Uterus (tissue), 4 donors: Measurements from ENCODE around the gene DOCK4. TPM values are rescaled to one million over a fixed set of nuclear protein-coding genes. Genes with fewer than 3 reads are reported as not detected.
A peak's percentile ranks its signal among the peaks of the same experiment; 100 is the strongest.

Source experiments
- DNase-seq, 2 donors: peaks; one replicate each; pipeline ENCODE4 v3.0.0-alpha.2; 2019 to 2020
- H3K27ac ChIP-seq, 2 donors: fragments of 200-600 bp; sonication (generic); 1 replicate in 1 of 2; 2 replicates in 1 of 2; pipeline ENCODE4 v1.5.1; 2016 to 2018
- H3K27me3 ChIP-seq, 2 donors: fragments of 200-600 bp; sonication (generic); one replicate each; pipeline ENCODE4 v1.5.1; 2018 to 2019; ENCODE audit warnings: control low read depth in 1 of 2
- H3K36me3 ChIP-seq, 2 donors: fragments of 200-600 bp; sonication (generic); one replicate each; pipeline ENCODE4 v1.5.1; 2019; ENCODE audit warnings: control low read depth in 1 of 2
- H3K4me1 ChIP-seq, 2 donors: fragments of 200-600 bp; sonication (generic); one replicate each; pipeline ENCODE4 v1.5.1; 2018 to 2019; ENCODE audit warnings: control low read depth in 1 of 2
- H3K4me3 ChIP-seq, 2 donors: fragments of 200-600 bp; sonication (generic); 1 replicate in 1 of 2; 2 replicates in 1 of 2; pipeline ENCODE4 v1.5.1; 2018 to 2019; ENCODE audit warnings: mild to moderate bottlenecking in 1 of 2
- H3K9me3 ChIP-seq, 2 donors: fragments of 200-600 bp; sonication (generic); one replicate each; pipeline ENCODE4 v1.5.1; 2019; ENCODE audit warnings: control low read depth in 1 of 2
- CTCF ChIP-seq, 4 experiments: fragments of 200-600 bp in 2 of 4; fragments of 450-650 bp in 2 of 4; sonication (generic) in 2 of 4; IDR thresholded peaks; one replicate each; pipeline ENCODE4 v1.5.1; 2016 to 2019; ENCODE audit warnings: antibody characterized with exemption in 4 of 4, mild to moderate bottlenecking in 2 of 4, moderate library complexity in 1 of 4
- POLR2A ChIP-seq, 2 donors: fragments of 450-650 bp; IDR thresholded peaks; one replicate each; pipeline ENCODE4 v1.6.1; 2016; ENCODE audit warnings: antibody characterized with exemption in 2 of 2, mild to moderate bottlenecking in 1 of 2, moderate library complexity in 1 of 2
- intact Hi-C: fragments of 100-400 bp; cut with DNase I; formaldehyde crosslinking; loops from one replicate; pipeline ENCODE4 v1.15.1; 2023; ENCODE audit warnings: low total_unique reads
- total RNA-seq, 4 donors: library from RNA; depleted of rRNA in 3 of 4; stranded (reverse); fragments of >200 nt in 3 of 4; gene quantifications; one replicate each; pipeline versions ENCODE4 v1.1.0 to v1.2.4, GENCODE V29; 2014 to 2023
- donor health status: DM: yes; HTN: yes; CAD: no.

The DOCK4 gene
- total RNA-seq, 4 donors from 2014 or later: 48.8 to 217 (median 72.3) TPM

GRCh38 chr7:111760043-111760442 lies 446.2 kb downstream of the DOCK4 start:
- TF ChIP-seq CTCF (IDR thresholded peaks at IDR 0.05): no peak
- no peak for TF ChIP-seq POLR2A (IDR thresholded peaks at IDR 0.05)
- Histone ChIP-seq H3K27me3 (no peaks in the 10 kb centered on the region), H3K27ac (no peak overlapping the region), H3K36me3 (no peaks in the 10 kb centered on the region), H3K4me1 (no peaks in the 10 kb centered on the region), H3K4me3 (no peak overlapping the region), H3K9me3 (no peaks in the 10 kb centered on the region)
- DNase-seq: no peak
- intact Hi-C loops: no loop called here

GRCh38 chr7:111758332-111758731 lies 447.9 kb downstream of the DOCK4 start:
- no peaks in the 10 kb centered on the region for H3K9me3 ChIP-seq
- TF ChIP-seq POLR2A (IDR thresholded peaks at IDR 0.05) (no peak), CTCF (IDR thresholded peaks at IDR 0.05) (no peak)
- H3K36me3 ChIP-seq: no peaks in the 10 kb centered on the region
- no peaks in the 10 kb centered on the region for H3K4me1 ChIP-seq
- no peak overlapping the region for H3K27ac ChIP-seq
- H3K27me3 ChIP-seq: no peaks in the 10 kb centered on the region
- DNase-seq: no peak
- intact Hi-C loops: no loop called here
- H3K4me3 ChIP-seq: no peak overlapping the region

GRCh38 chr7:111756687-111757178 lies 449.5 kb downstream of the DOCK4 start:
- DNase-seq: peak; percentile 85 to 93
- Histone ChIP-seq H3K9me3 (no peaks in the 10 kb centered on the region), H3K4me1 (no peaks in the 10 kb centered on the region), H3K27ac (peak overlapping the region; percentile 37 to 62), H3K4me3 (no peak overlapping the region), H3K27me3 (no peaks in the 10 kb centered on the region), H3K36me3 (no peaks in the 10 kb centered on the region)
- intact Hi-C loops: no loop called here
- no peak for TF ChIP-seq POLR2A (IDR thresholded peaks at IDR 0.05)
- TF ChIP-seq CTCF (IDR thresholded peaks at IDR 0.05): no peak

- Histone ChIP-seq H3K4me3 (no peak overlapping the region), H3K9me3 (no peaks in the 10 kb centered on the region), H3K27ac (peak overlapping the region; percentile 37 to 62), H3K4me1 (no peaks in the 10 kb centered on the region), H3K27me3 (no peaks in the 10 kb centered on the region), H3K36me3 (no peaks in the 10 kb centered on the region)
- intact Hi-C loops: no loop called here
- TF ChIP-seq POLR2A (IDR thresholded peaks at IDR 0.05) (no peak), CTCF (IDR thresholded peaks at IDR 0.05) (no peak)
- no peak for DNase-seq
These were observed 450.8 kb downstream of the DOCK4 start for GRCh38 chr7:111755383-111755782.

GRCh38 chr7:111753968-111754367 lies 452.2 kb downstream of the DOCK4 start:
- Histone ChIP-seq H3K36me3 (no peaks in the 10 kb centered on the region), H3K27me3 (no peaks in the 10 kb centered on the region), H3K9me3 (no peaks in the 10 kb centered on the region), H3K4me3 (no peak overlapping the region), H3K27ac (no peak overlapping the region), H3K4me1 (no peaks in the 10 kb centered on the region)
- no peak for DNase-seq
- no peak for TF ChIP-seq POLR2A (IDR thresholded peaks at IDR 0.05)
- intact Hi-C loops: no loop called here

GRCh38 chr7:111752022-111752582 lies 454.1 kb downstream of the DOCK4 start:
- H3K4me3 ChIP-seq: no peak overlapping the region
- no peaks in the 10 kb centered on the region for H3K36me3 ChIP-seq
- H3K9me3 ChIP-seq: no peaks in the 10 kb centered on the region
- H3K27me3 ChIP-seq: no peaks in the 10 kb centered on the region
- peak; percentile 19 to 25 for DNase-seq
- TF ChIP-seq CTCF (IDR thresholded peaks at IDR 0.05) (peak; percentile 23 to 47 (median 36)), POLR2A (IDR thresholded peaks at IDR 0.05) (no peak)
- H3K27ac ChIP-seq: no peak overlapping the region
- intact Hi-C loops: no loop called here
- no peaks in the 10 kb centered on the region for H3K4me1 ChIP-seq
